Transverse colon (tissue), 4 donors: ENCODE results near the gene EIF3B. TPM values are rescaled to one million over a fixed set of nuclear protein-coding genes. Genes with fewer than 3 reads are reported as not detected.

Experiments used
- DNase-seq: peaks from one replicate; pipeline ENCODE4 v3.0.0-alpha.2; 2019
- H3K27ac ChIP-seq, 4 donors: fragments of 200-600 bp; sonication (generic); 2 replicates each; pipeline ENCODE4 v1.5.1; 2016 to 2018; ENCODE audit warnings: inconsistent platforms in 4 of 4
- H3K27me3 ChIP-seq: fragments of 200-600 bp; sonication (generic); 2 replicates; pipeline ENCODE4 v1.5.1; 2017; ENCODE audit warnings: inconsistent platforms
- H3K36me3 ChIP-seq, 4 donors: fragments of 200-600 bp; sonication (generic); 2 replicates each; pipeline ENCODE4 v1.5.1; 2017 to 2019; ENCODE audit warnings: inconsistent platforms in 4 of 4
- H3K4me1 ChIP-seq, 4 donors: fragments of 200-600 bp; sonication (generic); 2 replicates each; pipeline ENCODE4 v1.5.1; 2017 to 2020; ENCODE audit warnings: inconsistent platforms in 4 of 4
- H3K4me3 ChIP-seq, 4 donors: fragments of 200-600 bp; sonication (generic); 1 replicate in 1 of 4; 2 replicates in 3 of 4; pipeline versions ENCODE4 v1.5.1 to v1.6.1; 2017 to 2019; ENCODE audit warnings: inconsistent platforms in 4 of 4
- H3K9me3 ChIP-seq, 2 donors: fragments of 200-600 bp; sonication (generic); 2 replicates each; pipeline ENCODE4 v1.5.1; 2017 to 2019; ENCODE audit warnings: inconsistent platforms in 2 of 2
- EP300 ChIP-seq: sonication (generic); formaldehyde crosslinking; IDR thresholded peaks from one replicate; pipeline ENCODE4 v1.6.1; 2017; ENCODE audit warnings: antibody characterized with exemption, low read depth
- POLR2A ChIP-seq: fragments of 450-650 bp; IDR thresholded peaks from one replicate; pipeline ENCODE4 v1.6.1; 2016; ENCODE audit warnings: antibody characterized with exemption, mild to moderate bottlenecking, moderate library complexity
- POLR2AphosphoS5 ChIP-seq, 3 donors: sonication (generic); formaldehyde crosslinking; IDR thresholded peaks; one replicate each; pipeline ENCODE4 v1.6.1; 2016; ENCODE audit warnings: antibody characterized with exemption in 3 of 3
- WGBS, 2 donors: methylation state at CpG; one replicate each; pipeline ENCODE4 v1.1.5; 2018; ENCODE audit warnings: low coverage in 1 of 2; 5-methylcytosine and 5-hydroxymethylcytosine counted together
- in situ Hi-C, 4 donors: fragments of 200-750 bp; cut with MboI; loops; one replicate each; pipeline versions ENCODE4 v1.15.0 to v1.15.1; 2017; ENCODE audit warnings: low sequenced_read_pairs in 3 of 4, low pct_ligation_motif_present in 1 of 4, low pct_unique_long_range_greater_than_20kb in 1 of 4
- intact Hi-C: fragments of 100-400 bp; cut with DNase I; formaldehyde crosslinking; loops from one replicate; pipeline ENCODE4 v1.15.1; 2023; ENCODE audit warnings: low total_unique reads
- total RNA-seq, 4 donors: library from RNA; depleted of rRNA; stranded (reverse); fragments of >200 nt; gene quantifications; one replicate each; pipeline ENCODE4 v1.1.0, GENCODE V29; 2016
- TF ChIP-seq, protein P1 (sequence below), 5 experiments: fragments of 200-600 bp in 3 of 5; fragments of 450-650 bp in 2 of 5; sonication (generic) in 3 of 5; IDR thresholded peaks; 1 replicate in 2 of 5; 2 replicates in 3 of 5; pipeline ENCODE4 v1.5.1; 2016 to 2017; ENCODE audit warnings: antibody characterized with exemption in 5 of 5, inconsistent platforms in 3 of 5, mild to moderate bottlenecking in 2 of 5, moderate library complexity in 1 of 5

EIF3B gene
- total RNA-seq, 4 donors from 2014 or later, result 75.4 to 201 (median 90.6) TPM

DNA sequence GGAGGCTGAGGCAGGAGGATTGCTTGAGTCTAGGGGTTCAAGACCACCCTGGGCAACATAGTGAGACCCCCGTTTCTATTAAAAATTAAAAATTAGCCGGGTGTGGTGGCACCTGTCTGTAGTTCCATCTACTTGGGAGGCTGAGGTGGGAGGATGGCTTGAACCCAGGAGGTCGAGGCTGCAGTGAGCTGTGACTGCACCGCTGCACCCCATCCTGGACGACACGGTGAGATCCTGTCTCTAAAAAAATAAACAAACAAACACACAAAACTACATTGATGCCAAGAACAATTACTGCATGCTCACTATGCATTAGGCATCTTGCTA, 48.0 kb downstream of the EIF3B start:
- 20 to 48% methylated on average over 1 to 6 of the region's 6 CpGs for WGBS, 2 donors
- Histone ChIP-seq H3K27me3 (no peaks in the 10 kb centered on the region), H3K27ac (peak overlapping the region; percentile 8 to 87 (median 54)), H3K4me1 (peaks cover 4 to 32% (median 23%) of the 10 kb centered on the region in 4 donors), H3K36me3 (no peaks in the 10 kb centered on the region), H3K9me3 (no peaks in the 10 kb centered on the region), H3K4me3 (peak overlapping the region in 3 of 4 donors; percentile 68 to 96 (median 93))
- in situ Hi-C loops, result no loop called here
- TF ChIP-seq POLR2A (no peak), EP300 (no peak), POLR2AphosphoS5 (IDR thresholded peaks at IDR 0.05) (no peak)
- TF ChIP-seq, protein P1, sequence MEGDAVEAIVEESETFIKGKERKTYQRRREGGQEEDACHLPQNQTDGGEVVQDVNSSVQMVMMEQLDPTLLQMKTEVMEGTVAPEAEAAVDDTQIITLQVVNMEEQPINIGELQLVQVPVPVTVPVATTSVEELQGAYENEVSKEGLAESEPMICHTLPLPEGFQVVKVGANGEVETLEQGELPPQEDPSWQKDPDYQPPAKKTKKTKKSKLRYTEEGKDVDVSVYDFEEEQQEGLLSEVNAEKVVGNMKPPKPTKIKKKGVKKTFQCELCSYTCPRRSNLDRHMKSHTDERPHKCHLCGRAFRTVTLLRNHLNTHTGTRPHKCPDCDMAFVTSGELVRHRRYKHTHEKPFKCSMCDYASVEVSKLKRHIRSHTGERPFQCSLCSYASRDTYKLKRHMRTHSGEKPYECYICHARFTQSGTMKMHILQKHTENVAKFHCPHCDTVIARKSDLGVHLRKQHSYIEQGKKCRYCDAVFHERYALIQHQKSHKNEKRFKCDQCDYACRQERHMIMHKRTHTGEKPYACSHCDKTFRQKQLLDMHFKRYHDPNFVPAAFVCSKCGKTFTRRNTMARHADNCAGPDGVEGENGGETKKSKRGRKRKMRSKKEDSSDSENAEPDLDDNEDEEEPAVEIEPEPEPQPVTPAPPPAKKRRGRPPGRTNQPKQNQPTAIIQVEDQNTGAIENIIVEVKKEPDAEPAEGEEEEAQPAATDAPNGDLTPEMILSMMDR (IDR thresholded peaks at IDR 0.05), result no peak
- intact Hi-C loops, result no loop called here
- no peak for DNase-seq

DNA sequence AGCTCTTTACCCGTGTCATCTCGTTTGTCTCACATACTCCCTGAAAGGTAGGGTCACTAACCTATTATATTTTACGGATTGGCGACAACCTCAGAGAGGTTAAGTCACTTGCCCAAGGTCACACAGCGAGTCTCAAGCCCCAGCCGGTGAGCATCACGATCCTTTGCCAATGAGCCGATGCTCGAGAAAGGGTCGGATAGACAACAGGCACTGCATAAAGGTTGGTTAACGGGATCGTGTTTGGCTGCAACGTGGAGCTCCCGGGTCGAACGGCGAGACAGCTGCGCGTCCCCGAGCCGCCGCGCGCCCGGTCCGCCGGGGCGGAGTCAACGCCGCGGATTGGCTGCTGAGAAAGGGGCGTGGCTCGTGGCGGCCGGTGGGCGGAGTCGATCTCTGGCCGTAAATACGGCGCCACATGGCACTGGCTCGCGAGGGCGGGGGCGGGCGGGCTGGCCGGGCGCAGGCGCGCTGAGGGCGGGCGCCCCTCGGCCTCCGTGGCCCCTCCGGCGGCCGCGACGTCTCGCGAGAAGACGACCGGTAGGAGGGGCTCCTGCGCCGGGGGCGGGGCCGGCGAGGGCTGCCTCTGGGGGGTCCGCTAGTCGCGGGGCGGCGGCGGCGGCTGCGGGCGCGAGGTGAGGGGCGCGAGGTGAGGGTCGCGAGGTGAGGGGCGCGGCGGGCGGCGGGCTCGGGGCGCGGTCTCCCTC, 48.5 kb downstream of the EIF3B start, which contains the start of gene CHST12:
Gene CHST12 (plus strand): TSS at position 598 of the 704 bp plus-strand sequence. CDS start 29,029 bp downstream, outside the sequence.
- Histone ChIP-seq H3K36me3 (no peaks in the 10 kb centered on the region), H3K4me1 (peaks cover 4 to 34% (median 23%) of the 10 kb centered on the region in 4 donors), H3K27ac (peak within 1 kb of the TSS; percentile 81 to 87 (median 86)), H3K27me3 (no peaks in the 10 kb centered on the region), H3K4me3 (peak within 1 kb of the TSS; percentile 68 to 96 (median 88)), H3K9me3 (no peaks in the 10 kb centered on the region)
- peak; percentile 96 for DNase-seq
- WGBS, 2 donors, result 1% methylated on average over 43 of the region's 89 CpGs; no CpG with 5 or more reads in 1 of the 2 donors
- in situ Hi-C loops, result no loop called here
- intact Hi-C loops, result no loop called here
- TF ChIP-seq, protein P1 (IDR thresholded peaks at IDR 0.05), result no peak
- TF ChIP-seq POLR2AphosphoS5 (IDR thresholded peaks at IDR 0.05), result peak in 2 of 3 donors; percentile 3 to 34

DNA sequence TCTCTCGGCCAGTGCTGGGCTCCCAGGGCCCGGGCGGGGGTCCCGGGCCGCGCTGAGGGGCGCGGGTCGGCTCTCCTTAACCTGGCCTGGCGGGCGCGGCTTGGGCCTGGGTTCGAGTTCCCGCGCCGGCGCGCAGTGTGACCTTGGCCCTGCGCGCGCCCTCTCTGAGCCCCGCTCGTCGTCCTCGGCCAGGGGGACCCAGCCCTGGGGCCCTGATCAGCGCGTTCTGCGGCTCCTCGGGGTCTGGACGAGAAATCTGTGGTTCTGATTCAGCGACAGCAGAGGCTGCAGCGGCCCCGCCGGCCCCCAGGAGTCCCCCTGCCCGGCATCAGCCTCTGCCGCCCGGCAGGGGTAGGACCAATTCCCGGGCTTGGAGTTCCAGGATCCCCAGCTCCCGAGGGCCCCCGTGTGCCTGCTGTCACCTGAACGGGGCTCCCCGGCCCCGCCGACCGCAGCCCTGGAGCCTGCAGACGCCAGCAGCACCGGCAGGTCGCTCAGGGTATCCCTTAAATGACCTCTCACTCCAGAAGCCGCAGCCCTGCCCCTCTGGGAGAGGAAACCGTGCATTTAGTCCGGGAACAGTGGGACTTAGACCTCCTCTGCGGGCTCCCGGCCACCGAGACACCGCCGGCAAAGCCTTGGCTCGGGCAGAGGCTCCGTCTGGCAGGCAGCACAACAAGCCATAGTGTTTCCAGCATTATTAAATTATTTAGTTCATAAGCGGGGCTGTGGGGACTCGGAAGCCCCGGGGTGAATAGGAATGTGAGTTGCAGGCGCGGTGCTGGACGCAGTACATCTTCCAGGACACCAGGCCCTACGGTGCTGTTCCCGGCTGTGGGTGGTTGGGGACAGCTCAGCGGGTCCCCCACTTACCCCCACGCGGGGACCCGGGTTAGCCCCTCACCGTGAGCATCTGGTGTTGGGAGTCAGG, 49.4 kb downstream of the EIF3B start:
- in situ Hi-C loops (no loop called here), intact Hi-C loops (no loop called here)
- TF ChIP-seq, protein P1 (IDR thresholded peaks at IDR 0.05), result peak in 4 of 5 experiments; percentile 12 to 34 (median 14)
- TF ChIP-seq EP300, result no peak
- peak; percentile 46 for DNase-seq
- H3K4me1 ChIP-seq, result peaks cover 4 to 41% (median 23%) of the 10 kb centered on the region in 4 donors
- H3K27me3 ChIP-seq, result no peaks in the 10 kb centered on the region
- H3K9me3 ChIP-seq, result no peaks in the 10 kb centered on the region
- peak overlapping the region; percentile 68 to 96 (median 88) for H3K4me3 ChIP-seq
- H3K27ac ChIP-seq, result peak overlapping the region; percentile 81 to 87 (median 86)
- WGBS, 2 donors, result 4% methylated on average over 45 of the region's 71 CpGs; no CpG with 5 or more reads in 1 of the 2 donors
- H3K36me3 ChIP-seq, result no peaks in the 10 kb centered on the region

DNA sequence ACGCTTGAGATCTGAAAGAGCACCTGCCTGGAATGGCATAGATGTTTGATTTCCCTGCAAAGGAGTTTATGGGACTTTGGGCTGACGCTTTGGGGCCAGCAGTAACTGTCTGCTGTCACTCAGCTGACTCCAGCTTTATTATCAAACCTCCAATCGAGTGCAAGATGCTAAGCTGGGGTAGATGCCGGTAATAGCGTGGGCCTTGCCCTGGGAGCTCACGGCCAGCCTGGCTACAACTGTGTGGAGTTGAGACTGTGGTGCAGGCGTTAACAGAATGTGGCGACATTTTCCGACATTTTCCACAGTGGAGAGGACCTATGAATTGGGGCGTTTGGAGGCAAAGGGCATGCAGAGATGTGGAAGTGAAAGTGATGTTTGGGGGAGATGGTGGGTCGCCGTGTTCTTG, 50.1 kb downstream of the EIF3B start:
- in situ Hi-C loops (no loop called here), intact Hi-C loops (no loop called here)
- H3K27me3 ChIP-seq, result no peaks in the 10 kb centered on the region
- H3K27ac ChIP-seq, result peak overlapping the region; percentile 81 to 87 (median 86)
- TF ChIP-seq EP300, result no peak
- TF ChIP-seq, protein P1 (IDR thresholded peaks at IDR 0.05), result no peak
- no peak for TF ChIP-seq POLR2A
- TF ChIP-seq POLR2AphosphoS5 (IDR thresholded peaks at IDR 0.05), result no peak
- H3K4me1 ChIP-seq, result peaks cover 4 to 35% (median 21%) of the 10 kb centered on the region in 4 donors
- 39 to 75% methylated on average over 2 to 12 of the region's 12 CpGs for WGBS, 2 donors
- no peaks in the 10 kb centered on the region for H3K9me3 ChIP-seq
- no peaks in the 10 kb centered on the region for H3K36me3 ChIP-seq
- DNase-seq, result no peak
- H3K4me3 ChIP-seq, result peak overlapping the region in 3 of 4 donors; percentile 68 to 96 (median 93)
